ENCODE results near the gene MLN. TPM values are rescaled to one million over a fixed set of nuclear protein-coding genes. Genes with fewer than 3 reads are reported as not detected.

Gene MLN
- total RNA-seq, result not detected

- ATAC-seq (ENCODE audit: low FRiP score) (no peak), DNase-seq (ENCODE audit: low spot score) (no peak)
- TF ChIP-seq CTCF (IDR thresholded peaks at IDR 0.05), result no peak
Measured at GRCh38 chr6:33803571-33804053, at the start of gene MLN. Gene MLN, minus strand, starts transcription at chr6:33804003. Its CDS starts 2,840 bp downstream, at chr6:33801163.

GRCh38 chr6:33853026-33853425 is 49.2 kb upstream of the MLN start:
- ATAC-seq (ENCODE audit: low FRiP score), result no peak
- DNase-seq (ENCODE audit: low spot score), result no peak
- TF ChIP-seq CTCF (IDR thresholded peaks at IDR 0.05), result no peak

GRCh38 chr6:33851959-33852358 is 48.2 kb upstream of the MLN start:
- ATAC-seq (ENCODE audit: low FRiP score) (no peak), DNase-seq (ENCODE audit: low spot score) (no peak)
- TF ChIP-seq CTCF (IDR thresholded peaks at IDR 0.05), result no peak

GRCh38 chr6:33850869-33851541 is 47.2 kb upstream of the MLN start:
- no peak for ATAC-seq (ENCODE audit: low FRiP score)
- TF ChIP-seq CTCF (IDR thresholded peaks at IDR 0.05), result no peak
- DNase-seq (ENCODE audit: low spot score), result no peak

GRCh38 chr6:33850296-33850695 is 46.5 kb upstream of the MLN start:
- no peak for TF ChIP-seq CTCF (IDR thresholded peaks at IDR 0.05)
- DNase-seq (ENCODE audit: low spot score) (no peak), ATAC-seq (ENCODE audit: low FRiP score) (no peak)

- no peak for DNase-seq (ENCODE audit: low spot score)
- no peak for TF ChIP-seq CTCF (IDR thresholded peaks at IDR 0.05)
- no peak for ATAC-seq (ENCODE audit: low FRiP score)
Measured at GRCh38 chr6:33849500-33850075, 45.8 kb upstream of the MLN start.

GRCh38 chr6:33848484-33848883 is 44.7 kb upstream of the MLN start:
- ATAC-seq (ENCODE audit: low FRiP score) (no peak), DNase-seq (ENCODE audit: low spot score) (no peak)
- TF ChIP-seq CTCF (IDR thresholded peaks at IDR 0.05), result no peak
